GM23338 (cell line): ENCODE results near the gene SCG5. TPM values are rescaled to one million over a fixed set of nuclear protein-coding genes. Genes with fewer than 3 reads are reported as not detected.

ENCODE experiments used
- ATAC-seq: fragments of 200-7000 bp; cut with Tn5 transposase; 3 replicates; pipeline ENCODE4 v1.9.1; 2020
- DNase-seq: peaks from one replicate; pipeline ENCODE4 v3.0.0-alpha.2; 2015; ENCODE audit warnings: low spot score
- H2AFZ ChIP-seq: fragments of 200-600 bp; sonication (generic); 2 replicates; pipeline ENCODE4 v1.8.0; 2016; ENCODE audit warnings: antibody characterized with exemption, mild to moderate bottlenecking, moderate library complexity
- H3F3A ChIP-seq: fragments of 200-600 bp; sonication (generic); replicated peaks from 2 replicates; pipeline ENCODE4 v1.8.0; 2017; ENCODE audit warnings: antibody characterized with exemption, mixed run types, low read depth
- H3K27ac ChIP-seq: fragments of 200-600 bp; sonication (generic); 2 replicates; pipeline ENCODE4 v1.6.1; 2016; ENCODE audit warnings: low read depth
- H3K27me3 ChIP-seq: fragments of 200-600 bp; sonication (generic); 2 replicates; pipeline ENCODE4 v1.8.0; 2016; ENCODE audit warnings: mild to moderate bottlenecking, mixed run types, moderate library complexity; ENCODE audit not compliant: insufficient read depth
- H3K36me3 ChIP-seq: fragments of 200-600 bp; sonication (generic); 2 replicates; pipeline ENCODE4 v1.8.0; 2016; ENCODE audit warnings: mild to moderate bottlenecking; ENCODE audit not compliant: insufficient read depth
- H3K4me1 ChIP-seq: fragments of 200-600 bp; sonication (generic); 2 replicates; pipeline ENCODE4 v1.8.0; 2016; ENCODE audit warnings: mild to moderate bottlenecking, moderate library complexity; ENCODE audit not compliant: insufficient read depth
- H3K4me2 ChIP-seq: fragments of 200-600 bp; sonication (generic); 2 replicates; pipeline ENCODE4 v1.7.1; 2017; ENCODE audit warnings: mixed run types
- H3K4me3 ChIP-seq: fragments of 200-600 bp; sonication (generic); 2 replicates; pipeline ENCODE4 v1.6.1; 2016; ENCODE audit warnings: mixed run types
- H3K79me2 ChIP-seq: fragments of 200-600 bp; sonication (generic); replicated peaks from 2 replicates; pipeline ENCODE4 v1.8.0; 2017; ENCODE audit warnings: mild to moderate bottlenecking; ENCODE audit not compliant: insufficient read depth
- H3K9me2 ChIP-seq: fragments of 200-600 bp; sonication (generic); 2 replicates; pipeline ENCODE4 v1.8.0; 2017; ENCODE audit not compliant: insufficient read depth
- H4K20me1 ChIP-seq: fragments of 200-600 bp; sonication (generic); replicated peaks from 2 replicates; pipeline ENCODE4 v1.8.0; 2017; ENCODE audit warnings: mild to moderate bottlenecking; ENCODE audit not compliant: insufficient read depth
- H3K27ac Mint-ChIP-seq: 2 replicates; pipeline ENCODE4 v1.8.0; 2020; ENCODE audit warnings: inconsistent platforms, mild to moderate bottlenecking, moderate library complexity, mixed read lengths
- H3K27me3 Mint-ChIP-seq: 3 replicates; pipeline ENCODE4 v1.8.0; 2022; ENCODE audit warnings: low read depth, mild to moderate bottlenecking, moderate library complexity, mixed read lengths, inconsistent platforms; ENCODE audit not compliant: insufficient read depth, poor library complexity
- H3K36me3 Mint-ChIP-seq: 3 replicates; pipeline ENCODE4 v1.8.0; 2021; ENCODE audit warnings: low read depth, mild to moderate bottlenecking, inconsistent platforms, moderate library complexity, mixed read lengths
- H3K4me1 Mint-ChIP-seq: 3 replicates; pipeline ENCODE4 v1.8.0; 2020; ENCODE audit warnings: mild to moderate bottlenecking, inconsistent platforms, mixed read lengths
- H3K4me3 Mint-ChIP-seq: 3 replicates; pipeline ENCODE4 v1.8.0; 2021; ENCODE audit warnings: moderate library complexity, mild to moderate bottlenecking, inconsistent platforms, mixed read lengths
- H3K9me3 Mint-ChIP-seq: 3 replicates; pipeline ENCODE4 v1.8.0; 2020; ENCODE audit warnings: moderate library complexity, mild to moderate bottlenecking, inconsistent platforms, mixed read lengths
- CREB1 ChIP-seq: fragments of 250-450 bp; sonication (Bioruptor Pico); IDR thresholded peaks from 2 replicates; pipeline ENCODE4 v1.5.0; 2020; ENCODE audit warnings: low read depth, mild to moderate bottlenecking, moderate library complexity
- ETS1 ChIP-seq: IDR thresholded peaks from 2 replicates; pipeline ENCODE4 v1.6.1; 2016; ENCODE audit warnings: antibody characterized with exemption
- EZH2 ChIP-seq: fragments of 200-600 bp; sonication (generic); IDR thresholded peaks from one replicate; pipeline ENCODE4 v1.8.0; 2017; ENCODE audit warnings: antibody characterized with exemption, mild to moderate bottlenecking, low read depth; ENCODE audit not compliant: unreplicated experiment
- EZH2phosphoT487 ChIP-seq: fragments of 200-600 bp; sonication (generic); IDR thresholded peaks from one replicate; pipeline ENCODE4 v1.8.1; 2018; ENCODE audit warnings: antibody characterized with exemption; ENCODE audit not compliant: unreplicated experiment
- POLR2AphosphoS5 ChIP-seq: IDR thresholded peaks from 2 replicates; pipeline ENCODE4 v1.6.1; 2016; ENCODE audit warnings: antibody characterized with exemption, low read depth
- STAT1 ChIP-seq: IDR thresholded peaks from one replicate; pipeline ENCODE4 v1.6.1; 2016; ENCODE audit warnings: antibody characterized with exemption; ENCODE audit not compliant: unreplicated experiment
- ZNF114 ChIP-seq: fragments of 250-450 bp; sonication (Bioruptor Pico); IDR thresholded peaks from 2 replicates; pipeline ENCODE4 v1.5.0; 2020; ENCODE audit warnings: mild to moderate bottlenecking, moderate library complexity
- ZNF331 ChIP-seq: fragments of 250-450 bp; sonication (Bioruptor Pico); IDR thresholded peaks from 2 replicates; pipeline ENCODE4 v1.5.0; 2020; ENCODE audit warnings: low read depth, mild to moderate bottlenecking, moderate library complexity
- ZNF462 ChIP-seq: fragments of 250-450 bp; sonication (Bioruptor Pico); IDR thresholded peaks from 2 replicates; pipeline ENCODE4 v1.5.0; 2020; ENCODE audit warnings: mild to moderate bottlenecking, moderate library complexity
- polyA plus RNA-seq: library from polyadenylated mRNA; unstranded; fragments of >200 nt; fragmentation: Nextera tagmentation; extraction: Ambion mirVana; gene quantifications from 2 replicates; pipeline ENCODE4 v1.2.1, GENCODE V29; 2016
- total RNA-seq: library from RNA; depleted of rRNA; stranded (reverse); fragments of >200 nt; shearing (Covaris generic); gene quantifications from 2 replicates; pipeline ENCODE4 v1.2.3, GENCODE V29; 2014
- TF ChIP-seq, protein P1 (sequence below): IDR thresholded peaks from one replicate; pipeline ENCODE4 v1.6.1; 2018; ENCODE audit warnings: antibody characterized with exemption; ENCODE audit not compliant: unreplicated experiment

Gene SCG5
- total and polyA plus RNA-seq, 2 experiments from 2014 or later, result 48.1 to 73.3 TPM

DNA sequence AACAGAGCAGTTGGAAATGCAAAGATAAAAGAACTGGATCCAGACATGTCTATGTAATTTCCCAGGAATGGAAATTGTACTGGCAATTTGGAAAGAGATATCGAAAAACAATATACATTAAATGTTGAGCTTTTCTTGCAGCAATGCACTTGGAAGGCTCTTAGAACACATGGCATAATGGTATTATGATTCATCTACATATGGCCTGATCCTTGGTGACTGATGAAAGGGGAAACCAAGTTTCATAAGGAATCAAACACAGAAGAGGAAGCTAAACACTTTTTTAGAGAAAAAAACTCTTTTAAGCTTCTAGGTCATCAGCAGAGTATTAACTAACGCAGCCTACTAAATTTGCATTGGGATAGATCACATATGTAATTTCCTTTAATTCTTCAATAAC, 63.9 kb downstream of the SCG5 start (continued):
- TF ChIP-seq CREB1 (CRISPR knock-in tag), result no peak

- H3K4me3 ChIP-seq, result no peak overlapping the region
- H3K9me2 ChIP-seq, result no peaks in the 10 kb centered on the region
- 0 out of 2 replicates have a peak, but pooled peaks cover 3% of the 10 kb centered on the region for H3K4me1 ChIP-seq
- no peaks in the 10 kb centered on the region for H3K36me3 ChIP-seq
- DNase-seq (no peak), ATAC-seq (no peak)
- no peak overlapping the region for H3K4me2 ChIP-seq
- Mint-ChIP-seq H3K27ac (no peak overlapping the region), H3K4me3 (no peak overlapping the region), H3K4me1 (0 out of 3 replicates have a peak, but pooled peaks cover 5% of the 10 kb centered on the region), H3K9me3 (no peaks in the 10 kb centered on the region), H3K36me3 (no peaks in the 10 kb centered on the region), H3K27me3 (no peaks in the 10 kb centered on the region)
- H3K27ac ChIP-seq, result no peak overlapping the region
- no peaks in the 10 kb centered on the region for H4K20me1 ChIP-seq
- H3K79me2 ChIP-seq, result no peaks in the 10 kb centered on the region
- no peaks in the 10 kb centered on the region for H3K27me3 ChIP-seq
- H3F3A ChIP-seq, result no peaks in the 10 kb centered on the region
- TF ChIP-seq POLR2AphosphoS5 (no peak), EZH2 (no peak), STAT1 (no peak), ETS1 (no peak), ZNF331 (CRISPR knock-in tag) (no peak), EZH2phosphoT487 (no peak), ZNF462 (CRISPR knock-in tag) (no peak), ZNF114 (CRISPR knock-in tag) (no peak), CREB1 (CRISPR knock-in tag) (no peak)
- TF ChIP-seq, protein P1, sequence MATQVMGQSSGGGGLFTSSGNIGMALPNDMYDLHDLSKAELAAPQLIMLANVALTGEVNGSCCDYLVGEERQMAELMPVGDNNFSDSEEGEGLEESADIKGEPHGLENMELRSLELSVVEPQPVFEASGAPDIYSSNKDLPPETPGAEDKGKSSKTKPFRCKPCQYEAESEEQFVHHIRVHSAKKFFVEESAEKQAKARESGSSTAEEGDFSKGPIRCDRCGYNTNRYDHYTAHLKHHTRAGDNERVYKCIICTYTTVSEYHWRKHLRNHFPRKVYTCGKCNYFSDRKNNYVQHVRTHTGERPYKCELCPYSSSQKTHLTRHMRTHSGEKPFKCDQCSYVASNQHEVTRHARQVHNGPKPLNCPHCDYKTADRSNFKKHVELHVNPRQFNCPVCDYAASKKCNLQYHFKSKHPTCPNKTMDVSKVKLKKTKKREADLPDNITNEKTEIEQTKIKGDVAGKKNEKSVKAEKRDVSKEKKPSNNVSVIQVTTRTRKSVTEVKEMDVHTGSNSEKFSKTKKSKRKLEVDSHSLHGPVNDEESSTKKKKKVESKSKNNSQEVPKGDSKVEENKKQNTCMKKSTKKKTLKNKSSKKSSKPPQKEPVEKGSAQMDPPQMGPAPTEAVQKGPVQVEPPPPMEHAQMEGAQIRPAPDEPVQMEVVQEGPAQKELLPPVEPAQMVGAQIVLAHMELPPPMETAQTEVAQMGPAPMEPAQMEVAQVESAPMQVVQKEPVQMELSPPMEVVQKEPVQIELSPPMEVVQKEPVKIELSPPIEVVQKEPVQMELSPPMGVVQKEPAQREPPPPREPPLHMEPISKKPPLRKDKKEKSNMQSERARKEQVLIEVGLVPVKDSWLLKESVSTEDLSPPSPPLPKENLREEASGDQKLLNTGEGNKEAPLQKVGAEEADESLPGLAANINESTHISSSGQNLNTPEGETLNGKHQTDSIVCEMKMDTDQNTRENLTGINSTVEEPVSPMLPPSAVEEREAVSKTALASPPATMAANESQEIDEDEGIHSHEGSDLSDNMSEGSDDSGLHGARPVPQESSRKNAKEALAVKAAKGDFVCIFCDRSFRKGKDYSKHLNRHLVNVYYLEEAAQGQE, result no peak
- no peak overlapping the region for H2AFZ ChIP-seq
These were observed 65.2 kb downstream of the SCG5 start for GRCh38 chr15:32706704-32707103.
